ENCODE data around the gene CEP120.
A peak's percentile ranks its signal among the peaks of the same experiment; 100 is the strongest.

- TF ChIP-seq EZH2phosphoT487 (conservative IDR thresholded peaks at IDR 0.05; ENCODE audit: low read length) (no peak), CTCF (IDR thresholded peaks at IDR 0.05; ENCODE audit: insufficient read depth, low read length, poor library complexity, severe bottlenecking) (peak; percentile 60)
These were observed 51.5 kb downstream of the CEP120 start for GRCh38 chr5:123371575-123372179.
